ENCODE results near the gene TEKT2. TPM values are rescaled to one million over a fixed set of nuclear protein-coding genes. Genes with fewer than 3 reads are reported as not detected.

The TEKT2 gene
- total RNA-seq, 4 donors from 2014 or later, result 0.38 TPM; not detected in 3

DNA sequence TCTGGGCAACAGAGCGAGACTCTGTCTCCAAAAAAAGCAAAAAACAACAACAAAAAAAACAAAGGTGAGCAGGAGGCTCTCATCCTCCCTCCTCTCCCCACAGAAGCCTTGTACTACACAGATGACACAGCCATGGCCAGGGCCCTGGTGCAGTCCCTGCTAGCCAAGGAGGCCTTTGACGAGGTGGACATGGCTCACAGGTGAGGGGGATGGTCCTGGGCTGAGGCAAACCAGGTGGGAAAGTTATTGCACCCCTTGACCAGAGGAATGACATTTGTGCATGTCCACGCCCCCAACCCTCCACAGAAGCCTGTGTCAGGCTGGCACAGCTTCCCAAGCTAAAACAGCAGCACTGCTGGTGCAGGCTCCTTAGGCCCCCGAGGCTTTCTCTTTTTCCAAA, 7.2 kb downstream of the TEKT2 start:
- H3K27me3 ChIP-seq, result no peaks in the 10 kb centered on the region
- no peaks in the 10 kb centered on the region for H3K9me3 ChIP-seq
- TF ChIP-seq EP300 (IDR thresholded peaks at IDR 0.05) (no peak), POLR2A (IDR thresholded peaks at IDR 0.05) (no peak)
- WGBS, result 92% methylated on average over 4 of the region's 4 CpGs
- peak in 1 of 2 donors; percentile 48 for DNase-seq (ENCODE audit: low spot score in 2 of 2)
- peaks cover 45% of the 10 kb centered on the region for H3K4me1 ChIP-seq
- H3K36me3 ChIP-seq, result peaks cover 31% of the 10 kb centered on the region
- no peak overlapping the region for H3K4me3 ChIP-seq
- no peak overlapping the region for H3K27ac ChIP-seq

GRCh38 chr1:36091698-36092097, 7.8 kb downstream of the TEKT2 start:
- H3K27me3 ChIP-seq, result no peaks in the 10 kb centered on the region
- DNase-seq (ENCODE audit: low spot score in 2 of 2), result peak in 1 of 2 donors; percentile 50
- no peak overlapping the region for H3K27ac ChIP-seq
- no peak overlapping the region for H3K4me3 ChIP-seq
- TF ChIP-seq POLR2AphosphoS5 (IDR thresholded peaks at IDR 0.05) (no peak), CTCF (IDR thresholded peaks at IDR 0.05) (no peak), EP300 (IDR thresholded peaks at IDR 0.05) (no peak), POLR2A (IDR thresholded peaks at IDR 0.05) (no peak)
- no peaks in the 10 kb centered on the region for H3K9me3 ChIP-seq
- 88% methylated on average over 13 of the region's 13 CpGs for WGBS
- H3K36me3 ChIP-seq, result peaks cover 32% of the 10 kb centered on the region
- peaks cover 45% of the 10 kb centered on the region for H3K4me1 ChIP-seq

GRCh38 chr1:36092166-36092797, 8.4 kb downstream of the TEKT2 start:
- H3K4me1 ChIP-seq, result peaks cover 45% of the 10 kb centered on the region
- H3K9me3 ChIP-seq, result no peaks in the 10 kb centered on the region
- H3K36me3 ChIP-seq, result peaks cover 32% of the 10 kb centered on the region
- no peak overlapping the region for H3K27ac ChIP-seq
- H3K27me3 ChIP-seq, result no peaks in the 10 kb centered on the region
- TF ChIP-seq CTCF (IDR thresholded peaks at IDR 0.05) (no peak), EP300 (IDR thresholded peaks at IDR 0.05) (no peak), POLR2AphosphoS5 (IDR thresholded peaks at IDR 0.05) (no peak), POLR2A (IDR thresholded peaks at IDR 0.05) (no peak)
- no peak overlapping the region for H3K4me3 ChIP-seq
- peak in 1 of 2 donors; percentile 48 for DNase-seq (ENCODE audit: low spot score in 2 of 2)
- WGBS, result 95% methylated on average over 14 of the region's 17 CpGs

DNA sequence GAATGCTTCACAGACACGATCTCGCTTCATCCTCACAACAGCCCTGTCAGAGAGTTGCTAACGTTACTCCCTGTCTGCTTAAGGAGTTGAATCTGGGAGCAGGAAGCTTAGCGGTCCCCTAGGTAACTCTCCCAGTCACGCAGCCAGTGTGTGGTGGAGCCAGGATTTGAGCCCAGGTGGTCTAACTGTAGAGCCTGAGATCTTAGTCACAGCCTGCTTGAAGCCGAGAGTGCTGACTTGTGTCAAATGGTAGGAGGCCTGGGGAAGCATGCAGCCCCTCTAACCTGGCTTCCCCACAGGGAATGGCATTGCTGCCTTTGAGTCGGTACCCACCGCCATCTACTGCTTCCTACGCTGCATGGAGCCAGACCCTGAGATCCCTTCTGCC, 8.9 kb downstream of the TEKT2 start:
- peaks cover 45% of the 10 kb centered on the region for H3K4me1 ChIP-seq
- H3K4me3 ChIP-seq, result no peak overlapping the region
- H3K9me3 ChIP-seq, result no peaks in the 10 kb centered on the region
- DNase-seq (ENCODE audit: low spot score in 2 of 2), result peak in 1 of 2 donors; percentile 39
- H3K36me3 ChIP-seq, result peaks cover 32% of the 10 kb centered on the region
- H3K27ac ChIP-seq, result no peak overlapping the region
- no peaks in the 10 kb centered on the region for H3K27me3 ChIP-seq
- 84% methylated on average over 9 of the region's 9 CpGs for WGBS
- no peak for TF ChIP-seq POLR2A (IDR thresholded peaks at IDR 0.05)
- no peak for TF ChIP-seq CTCF (IDR thresholded peaks at IDR 0.05)
- TF ChIP-seq EP300 (IDR thresholded peaks at IDR 0.05), result no peak
- no peak for TF ChIP-seq POLR2AphosphoS5 (IDR thresholded peaks at IDR 0.05)

- no peak for TF ChIP-seq CTCF (IDR thresholded peaks at IDR 0.05)
- no peak for TF ChIP-seq EP300 (IDR thresholded peaks at IDR 0.05)
- no peak for TF ChIP-seq POLR2A (IDR thresholded peaks at IDR 0.05)
- TF ChIP-seq POLR2AphosphoS5 (IDR thresholded peaks at IDR 0.05), result no peak
- Histone ChIP-seq H3K27me3 (no peaks in the 10 kb centered on the region), H3K4me1 (peaks cover 42% of the 10 kb centered on the region), H3K9me3 (no peaks in the 10 kb centered on the region), H3K27ac (peak overlapping the region; percentile 17), H3K36me3 (peaks cover 32% of the 10 kb centered on the region), H3K4me3 (no peak overlapping the region)
- WGBS, result 75% methylated on average over 7 of the region's 7 CpGs
- DNase-seq (ENCODE audit: low spot score in 2 of 2), result peak in 1 of 2 donors; percentile 50
These were observed 9.3 kb downstream of the TEKT2 start for GRCh38 chr1:36093226-36093625.
